HEK293T (cell line): ENCODE data around the gene CLMN.

Experiments
- CTCF ChIA-PET: fragments of 350-600 bp; formaldehyde crosslinking; extraction: SDS; loops from one replicate; lab custom pipeline; 2021; ENCODE audit warnings: antibody characterized with exemption, inconsistent platforms; lab: Yijun Ruan, JAX
- POLR2A ChIA-PET: fragments of 350-600 bp; formaldehyde crosslinking; extraction: SDS; loops from one replicate; lab custom pipeline; 2020; ENCODE audit warnings: antibody characterized with exemption, inconsistent platforms; lab: Yijun Ruan, JAX
- DNase-seq: peaks from one replicate; pipeline ENCODE4 v3.0.0; 2012; ENCODE audit warnings: mixed read lengths; ENCODE audit errors: extremely low spot score
- ARNT ChIP-seq: fragments of 450-650 bp; IDR thresholded peaks from 2 replicates; pipeline ENCODE4 v1.6.1; 2017; ENCODE audit warnings: mild to moderate bottlenecking
- BHLHE40 ChIP-seq: fragments of 450-650 bp; IDR thresholded peaks from 2 replicates; pipeline ENCODE4 v1.6.1; 2016; ENCODE audit warnings: mild to moderate bottlenecking, moderate library complexity, borderline replicate concordance
- CTBP1 ChIP-seq: fragments of 450-650 bp; IDR thresholded peaks from 2 replicates; pipeline ENCODE4 v1.6.1; 2016; ENCODE audit warnings: borderline replicate concordance
- ELF4 ChIP-seq: fragments of 450-650 bp; IDR thresholded peaks from 2 replicates; pipeline ENCODE4 v1.6.1; 2017; ENCODE audit warnings: antibody characterized with exemption
- FOXA1 ChIP-seq: fragments of 450-650 bp; IDR thresholded peaks from 2 replicates; pipeline ENCODE4 v1.6.1; 2016; ENCODE audit warnings: mild to moderate bottlenecking
- FOXK2 ChIP-seq: fragments of 450-650 bp; IDR thresholded peaks from 2 replicates; pipeline ENCODE4 v1.6.1; 2016; ENCODE audit warnings: mild to moderate bottlenecking
- FOXM1 ChIP-seq: fragments of 450-650 bp; IDR thresholded peaks from 2 replicates; pipeline ENCODE4 v1.6.1; 2017; ENCODE audit warnings: mild to moderate bottlenecking, borderline replicate concordance
- HDGF ChIP-seq: fragments of 450-650 bp; IDR thresholded peaks from 2 replicates; pipeline ENCODE4 v1.6.1; 2017; ENCODE audit warnings: antibody characterized with exemption, borderline replicate concordance
- L3MBTL2 ChIP-seq: fragments of 450-650 bp; conservative IDR thresholded peaks from 2 replicates; pipeline ENCODE4 v1.6.1; 2016; ENCODE audit warnings: mild to moderate bottlenecking
- LEF1 ChIP-seq: fragments of 450-650 bp; IDR thresholded peaks from 2 replicates; pipeline ENCODE4 v1.6.1; 2017; ENCODE audit warnings: mild to moderate bottlenecking, borderline replicate concordance
- NFRKB ChIP-seq: fragments of 450-650 bp; IDR thresholded peaks from 2 replicates; pipeline ENCODE4 v1.6.1; 2016; ENCODE audit warnings: mild to moderate bottlenecking, moderate library complexity
- PKNOX1 ChIP-seq: fragments of 450-650 bp; IDR thresholded peaks from 2 replicates; pipeline ENCODE4 v1.6.1; 2016
- SP1 ChIP-seq: fragments of 450-650 bp; IDR thresholded peaks from 2 replicates; pipeline ENCODE4 v1.6.1; 2017
- SUZ12 ChIP-seq: fragments of 450-650 bp; IDR thresholded peaks from 2 replicates; pipeline ENCODE4 v1.6.1; 2016; ENCODE audit warnings: mild to moderate bottlenecking
- TARDBP ChIP-seq: fragments of 450-650 bp; IDR thresholded peaks from 2 replicates; pipeline ENCODE4 v1.6.1; 2016
- ZNF384 ChIP-seq: fragments of 450-650 bp; IDR thresholded peaks from 2 replicates; pipeline ENCODE4 v1.6.1; 2016

Gene CLMN

DNA sequence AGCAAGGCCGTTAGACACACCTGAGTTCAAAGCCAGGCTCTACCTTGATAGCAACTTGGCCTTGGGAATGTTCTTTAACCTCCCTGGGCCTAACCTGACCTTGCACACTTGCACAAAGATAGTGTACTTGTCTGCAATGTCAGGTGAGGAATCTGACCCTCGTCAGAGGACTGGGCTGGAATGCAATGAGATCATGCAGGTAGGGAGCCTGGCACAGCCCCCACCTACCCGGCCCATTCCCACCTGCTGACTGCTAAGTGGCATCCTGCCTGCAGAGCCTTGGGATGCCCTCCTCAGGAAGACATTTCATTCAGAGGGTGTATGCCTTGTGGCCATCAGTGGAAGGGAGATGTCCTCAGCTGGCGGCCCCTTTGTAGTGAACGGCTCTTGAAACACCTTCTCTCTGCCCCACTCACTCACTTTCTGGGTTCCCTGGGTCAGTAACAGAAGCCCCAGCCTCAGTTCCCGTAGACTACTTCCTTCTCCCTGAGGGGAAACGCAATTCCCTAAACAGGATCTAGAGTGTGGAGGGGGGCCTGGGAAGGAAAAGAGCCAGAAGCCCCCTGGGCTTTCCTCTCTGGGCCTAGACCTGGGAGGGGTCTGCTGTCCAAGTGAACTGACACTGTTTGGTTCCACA lies 94.3 kb downstream of the CLMN start:
- no peak for DNase-seq
- TF ChIP-seq SP1 (no peak), BHLHE40 (no peak), FOXM1 (no peak), FOXA1 (no peak), ELF4 (no peak), PKNOX1 (no peak), ARNT (no peak), CTBP1 (no peak), FOXK2 (no peak), NFRKB (no peak), ZNF384 (no peak), TARDBP (no peak), SUZ12 (no peak), L3MBTL2 (no peak)
- POLR2A ChIA-PET: no interaction called here
- CTCF ChIA-PET: interaction anchor here (0.6 kb wide), 1 partner anchor 714 kb away, joined by 3 read pairs; no protein-coding TSS in a partner anchor

DNA sequence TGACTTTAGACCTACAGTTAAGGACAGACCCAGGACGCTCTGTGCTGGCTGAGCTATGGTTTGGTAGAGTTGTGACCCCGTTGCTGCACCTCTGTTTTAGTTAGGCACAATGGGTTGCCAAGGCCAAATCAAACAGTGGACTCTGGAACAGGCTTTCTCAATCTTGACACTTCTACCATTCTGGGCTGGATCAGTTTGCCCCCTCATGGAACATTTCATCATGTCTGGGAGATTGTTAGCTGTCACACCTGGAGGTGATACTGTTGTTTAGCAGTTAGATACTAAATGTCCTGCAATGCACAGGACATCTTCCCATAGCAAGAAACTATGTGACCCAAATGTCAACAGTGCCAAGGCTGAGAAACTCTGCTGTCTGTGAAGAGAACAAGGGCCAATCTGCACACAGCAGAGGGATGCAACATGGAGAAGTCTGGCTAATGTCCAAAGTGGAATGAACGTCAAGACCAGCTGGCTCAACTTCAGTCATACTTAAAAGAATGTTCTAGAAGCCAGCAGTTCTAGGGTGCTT lies 96.8 kb downstream of the CLMN start:
- no peak for TF ChIP-seq TARDBP
- TF ChIP-seq NFRKB: no peak
- no peak for TF ChIP-seq PKNOX1
- no peak for TF ChIP-seq ZNF384
- no peak for TF ChIP-seq L3MBTL2
- no peak for TF ChIP-seq HDGF
- no peak for TF ChIP-seq BHLHE40
- no peak for TF ChIP-seq SP1
- TF ChIP-seq CTBP1: no peak
- TF ChIP-seq FOXA1: no peak
- TF ChIP-seq SUZ12: no peak
- no peak for TF ChIP-seq ARNT
- TF ChIP-seq FOXM1: no peak
- no peak for DNase-seq
- CTCF ChIA-PET: no interaction called here
- POLR2A ChIA-PET: no interaction called here

DNA sequence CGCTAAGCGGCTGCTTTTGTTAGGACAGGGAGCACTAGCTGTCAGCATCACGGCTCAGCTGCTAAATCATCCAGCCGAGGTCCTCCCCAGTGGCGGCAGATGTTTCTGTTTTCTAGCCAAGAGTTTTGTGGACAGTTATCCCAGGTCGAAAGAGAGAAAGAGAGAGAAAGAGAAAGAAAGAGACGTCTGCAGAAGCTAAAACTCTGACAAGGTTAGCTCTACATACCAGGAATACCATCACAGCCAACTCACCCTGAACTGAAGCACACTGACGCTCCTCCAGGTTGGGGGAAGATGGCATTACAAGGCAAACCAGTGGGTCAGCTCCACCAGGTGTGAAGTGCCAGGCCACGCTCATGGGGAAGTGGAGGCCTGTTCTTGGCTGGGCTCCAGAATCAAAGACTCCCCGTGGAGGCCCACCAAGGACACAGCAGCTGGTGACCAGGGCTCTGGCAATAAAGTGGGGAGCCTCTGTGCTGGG lies 97.5 kb downstream of the CLMN start:
- CTCF ChIA-PET: no interaction called here
- DNase-seq: no peak

DNA sequence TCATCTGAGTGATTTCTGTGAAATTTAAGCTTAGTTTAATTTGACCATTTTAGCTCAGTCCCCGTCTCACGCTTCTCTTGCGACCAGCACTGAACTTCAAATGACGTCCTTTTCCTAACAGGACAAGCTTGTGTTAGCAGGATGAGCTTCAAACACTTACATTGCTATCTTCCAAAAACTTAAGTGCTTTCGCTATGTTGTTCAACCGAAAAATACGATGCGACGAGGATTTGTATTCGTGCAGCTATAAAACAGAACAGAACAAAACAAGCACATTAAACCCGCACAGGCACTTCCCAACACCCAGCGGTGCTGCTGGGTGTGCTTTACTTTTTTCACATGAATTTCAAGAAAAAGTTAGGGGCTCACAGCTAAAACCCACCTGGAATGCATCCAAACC lies 98.2 kb downstream of the CLMN start:
- DNase-seq: no peak
- CTCF ChIA-PET: no interaction called here
- POLR2A ChIA-PET: no interaction called here
- no peak for TF ChIP-seq ELF4
- TF ChIP-seq PKNOX1: no peak
- no peak for TF ChIP-seq ARNT
- no peak for TF ChIP-seq SUZ12

More for the DNA sequence above, 97.5 kb downstream of the CLMN start:
- POLR2A ChIA-PET: no interaction called here
- TF ChIP-seq FOXM1 (no peak), ARNT (no peak), L3MBTL2 (no peak), SUZ12 (no peak), LEF1 (no peak), ZNF384 (no peak), BHLHE40 (no peak), TARDBP (no peak), NFRKB (no peak), CTBP1 (no peak), SP1 (no peak), HDGF (no peak), PKNOX1 (no peak), FOXA1 (no peak), FOXK2 (no peak), ELF4 (no peak)

- no peak for DNase-seq
- TF ChIP-seq TARDBP (no peak), FOXK2 (no peak), SUZ12 (no peak), FOXM1 (no peak), LEF1 (no peak), CTBP1 (no peak), L3MBTL2 (no peak), ARNT (no peak), SP1 (no peak), ZNF384 (no peak), ELF4 (no peak), NFRKB (no peak), BHLHE40 (no peak), HDGF (no peak), FOXA1 (no peak), PKNOX1 (no peak)
- POLR2A ChIA-PET: no interaction called here
- CTCF ChIA-PET: interaction anchor here (0.6 kb wide), 1 partner anchor 152 kb away, joined by 4 read pairs; no protein-coding TSS in a partner anchor
Observed at GRCh38 chr14:95220663-95221231, 99.0 kb downstream of the CLMN start.
